Stomach (tissue), 9 donors: ENCODE data around the gene MESD. TPM values are rescaled to one million over a fixed set of nuclear protein-coding genes. Genes with fewer than 3 reads are reported as not detected.

Experiments
- DNase-seq, 2 donors: peaks; one replicate each; pipeline versions ENCODE4 v3.0.0 to v3.0.0-alpha.2; 2013 to 2019
- H3K27ac ChIP-seq, 5 donors: fragments of 200-600 bp in 4 of 5; sonication (generic) in 4 of 5; one replicate each; pipeline ENCODE4 v1.5.1; 2013 to 2019; ENCODE audit warnings: mild to moderate bottlenecking in 1 of 5, moderate library complexity in 1 of 5
- H3K27me3 ChIP-seq, 3 donors: fragments of 200-600 bp; sonication (generic); one replicate each; pipeline ENCODE4 v1.5.1; 2017 to 2019; ENCODE audit warnings: mixed run types in 1 of 3
- H3K36me3 ChIP-seq, 4 donors: fragments of 200-600 bp; sonication (generic); 1 replicate in 3 of 4; 2 replicates in 1 of 4; pipeline ENCODE4 v1.5.1; 2016 to 2019
- H3K4me1 ChIP-seq, 4 donors: fragments of 200-600 bp; sonication (generic); one replicate each; pipeline ENCODE4 v1.5.1; 2016 to 2019
- H3K4me3 ChIP-seq, 4 donors: fragments of 200-600 bp; sonication (generic) in 3 of 4; one replicate each; pipeline ENCODE4 v1.5.1; 2016 to 2019; ENCODE audit warnings: mild to moderate bottlenecking in 1 of 4
- H3K9me3 ChIP-seq, 4 donors: fragments of 200-600 bp; sonication (generic); one replicate each; pipeline ENCODE4 v1.5.1; 2016 to 2019
- CTCF ChIP-seq, 7 experiments: fragments of 450-650 bp in 4 of 7; fragments of 200-600 bp in 3 of 7; sonication (generic) in 3 of 7; IDR thresholded peaks; one replicate each; pipeline ENCODE4 v1.5.1; 2016 to 2019; ENCODE audit warnings: antibody characterized with exemption in 7 of 7, control low read depth in 2 of 7, mild to moderate bottlenecking in 1 of 7
- EP300 ChIP-seq: sonication (generic); formaldehyde crosslinking; IDR thresholded peaks from one replicate; pipeline ENCODE4 v1.6.1; 2017; ENCODE audit warnings: antibody characterized with exemption
- POLR2A ChIP-seq, 4 donors: fragments of 450-650 bp; IDR thresholded peaks; one replicate each; pipeline ENCODE4 v1.6.1; 2016; ENCODE audit warnings: antibody characterized with exemption in 4 of 4, control low read depth in 2 of 4, mild to moderate bottlenecking in 1 of 4, moderate library complexity in 1 of 4
- POLR2AphosphoS5 ChIP-seq, 3 donors: sonication (generic); formaldehyde crosslinking; IDR thresholded peaks; one replicate each; pipeline ENCODE4 v1.6.1; 2016; ENCODE audit warnings: antibody characterized with exemption in 3 of 3
- WGBS, 5 donors: extraction: QIAGEN DNeasy Blood & Tissue Kit in 3 of 5; methylation state at CpG; one replicate each; pipeline versions ENCODE4 v1.1.5 to v1.1.7; 2013 to 2018; 5-methylcytosine and 5-hydroxymethylcytosine counted together
- intact Hi-C: fragments of 100-400 bp; cut with DNase I; formaldehyde crosslinking; loops from one replicate; pipeline ENCODE4 v1.15.1; 2023; ENCODE audit warnings: low total_unique reads
- polyA plus RNA-seq, 3 donors: library from polyadenylated mRNA; stranded (reverse); fragments of 200-250 nt; gene quantifications; one replicate each; pipeline ENCODE4 v1.2.3, GENCODE V29; 2013
- total RNA-seq, 5 donors: library from RNA; depleted of rRNA; stranded (reverse); fragments of >200 nt; gene quantifications; one replicate each; pipeline versions ENCODE4 v1.1.0 to v1.2.3, GENCODE V29; 2014 to 2016
- donor health status: healthy with polysubstance abuse.
- donor health status: Bipolar disorder and iron deficiency.
- donor health status: healthy.

Gene MESD
- total and polyA plus RNA-seq, 8 donors, result 5.5 to 34.8 (median 15.7) TPM

GRCh38 chr15:81007428-81008064, 17.9 kb upstream of the MESD start:
- Histone ChIP-seq H3K36me3 (peaks cover 6 to 16% (median 12%) of the 10 kb centered on the region in 4 donors), H3K4me1 (peaks cover 15 to 49% (median 31%) of the 10 kb centered on the region in 4 donors), H3K9me3 (no peaks in the 10 kb centered on the region), H3K27ac (peak overlapping the region in 1 of 5 donors; percentile 8), H3K4me3 (no peak overlapping the region), H3K27me3 (no peaks in the 10 kb centered on the region)
- DNase-seq, result no peak
- intact Hi-C loops, result no loop called here
- TF ChIP-seq CTCF (IDR thresholded peaks at IDR 0.05), result no peak
- no peak for TF ChIP-seq POLR2A (IDR thresholded peaks at IDR 0.05)
- TF ChIP-seq POLR2AphosphoS5 (IDR thresholded peaks at IDR 0.05), result no peak
- TF ChIP-seq EP300, result no peak
- 39 to 61% (median 52%) methylated on average over 6 of the region's 6 CpGs for WGBS, 5 donors

GRCh38 chr15:81006124-81006523, 16.5 kb upstream of the MESD start:
- no peaks in the 10 kb centered on the region for H3K27me3 ChIP-seq
- peaks cover 6 to 17% (median 14%) of the 10 kb centered on the region in 4 donors for H3K36me3 ChIP-seq
- H3K9me3 ChIP-seq, result no peaks in the 10 kb centered on the region
- intact Hi-C loops, result no loop called here
- TF ChIP-seq EP300 (no peak), CTCF (IDR thresholded peaks at IDR 0.05) (no peak), POLR2AphosphoS5 (IDR thresholded peaks at IDR 0.05) (no peak), POLR2A (IDR thresholded peaks at IDR 0.05) (no peak)
- DNase-seq, result no peak
- H3K4me3 ChIP-seq, result no peak overlapping the region
- H3K4me1 ChIP-seq, result peaks cover 20 to 60% (median 37%) of the 10 kb centered on the region in 4 donors
- WGBS, 5 donors, result 88 to 100% (median 95%) methylated on average over 1 of the region's 1 CpG
- H3K27ac ChIP-seq, result no peak overlapping the region

GRCh38 chr15:81003097-81003350, 13.4 kb upstream of the MESD start:
- H3K27me3 ChIP-seq, result no peaks in the 10 kb centered on the region
- intact Hi-C loops, result no loop called here
- 82 to 100% (median 95%) methylated on average over 2 to 19 of the region's 19 CpGs for WGBS, 5 donors
- peak overlapping the region; percentile 73 to 95 (median 89) for H3K4me3 ChIP-seq
- TF ChIP-seq POLR2A (IDR thresholded peaks at IDR 0.05) (no peak), CTCF (IDR thresholded peaks at IDR 0.05) (no peak), EP300 (no peak), POLR2AphosphoS5 (IDR thresholded peaks at IDR 0.05) (no peak)
- no peak for DNase-seq
- H3K36me3 ChIP-seq, result peaks cover 6 to 17% (median 14%) of the 10 kb centered on the region in 4 donors
- H3K27ac ChIP-seq, result peak overlapping the region in 4 of 5 donors; percentile 98 to 100 (median 99)
- H3K9me3 ChIP-seq, result no peaks in the 10 kb centered on the region
- peaks cover 25 to 74% (median 55%) of the 10 kb centered on the region in 4 donors for H3K4me1 ChIP-seq

GRCh38 chr15:81002331-81003096, 12.9 kb upstream of the MESD start:
- DNase-seq, result peak in 1 of 2 donors; percentile 51
- 56 to 84% (median 67%) methylated on average over 47 to 89 of the region's 89 CpGs for WGBS, 5 donors
- H3K27me3 ChIP-seq, result no peaks in the 10 kb centered on the region
- H3K27ac ChIP-seq, result peak overlapping the region; percentile 98 to 100 (median 98)
- TF ChIP-seq POLR2AphosphoS5 (IDR thresholded peaks at IDR 0.05) (no peak), CTCF (IDR thresholded peaks at IDR 0.05) (no peak), POLR2A (IDR thresholded peaks at IDR 0.05) (no peak), EP300 (no peak)
- peaks cover 21 to 69% (median 53%) of the 10 kb centered on the region in 4 donors for H3K4me1 ChIP-seq
- no peaks in the 10 kb centered on the region for H3K9me3 ChIP-seq
- intact Hi-C loops, result no loop called here
- peaks cover 6 to 17% (median 14%) of the 10 kb centered on the region in 4 donors for H3K36me3 ChIP-seq
- H3K4me3 ChIP-seq, result peak overlapping the region; percentile 73 to 95 (median 89)
